ENCODE measurements around the gene GLG1.

- TF ChIP-seq POLR2A (IDR thresholded peaks at IDR 0.05) (no peak), CTCF (IDR thresholded peaks at IDR 0.05) (no peak), POLR2AphosphoS5 (IDR thresholded peaks at IDR 0.05) (no peak)
These were observed 107.8 kb downstream of the GLG1 start for GRCh38 chr16:74499114-74499513.
